HUES64 (cell line): Measurements from ENCODE around the gene SIRT5.
A peak's percentile ranks its signal among the peaks of the same experiment; 100 is the strongest.

ENCODE experiments used
- H3K27ac ChIP-seq: 2 replicates; pipeline ENCODE4 v1.7.0; 2013; ENCODE audit warnings: low read depth, low read length, inconsistent platforms
- H3K27me3 ChIP-seq: 2 replicates; pipeline ENCODE4 v1.6.1; 2013; ENCODE audit warnings: mild to moderate bottlenecking, low read length; ENCODE audit not compliant: insufficient read depth
- H3K36me3 ChIP-seq: 2 replicates; pipeline ENCODE4 v1.6.1; 2013; ENCODE audit warnings: mild to moderate bottlenecking, low read length; ENCODE audit not compliant: insufficient read depth
- H3K4me1 ChIP-seq: 2 replicates; pipeline ENCODE4 v1.6.1; 2013; ENCODE audit warnings: mild to moderate bottlenecking, low read length, moderate library complexity; ENCODE audit not compliant: insufficient read depth
- H3K4me3 ChIP-seq: 2 replicates; pipeline ENCODE4 v1.5.1; 2013; ENCODE audit warnings: mild to moderate bottlenecking, low read length, moderate library complexity
- H3K9ac ChIP-seq: 2 replicates; pipeline ENCODE4 v1.6.1; 2013; ENCODE audit warnings: mild to moderate bottlenecking, low read depth, low read length
- H3K9me3 ChIP-seq: 2 replicates; pipeline ENCODE4 v1.6.1; 2013; ENCODE audit warnings: low read depth, low read length; ENCODE audit not compliant: insufficient read depth
- WGBS: fragments of 150-250, 120-280 bp; methylation state at CpG from one replicate; pipeline ENCODE4 v1.1.7; 2013; ENCODE audit warnings: missing lambda C conversion rate; 5-methylcytosine and 5-hydroxymethylcytosine counted together

Gene SIRT5

GRCh38 chr6:13554929-13555333 lies 19.5 kb upstream of the SIRT5 start:
- no peaks in the 10 kb centered on the region for H3K36me3 ChIP-seq
- H3K27me3 ChIP-seq, result no peaks in the 10 kb centered on the region
- H3K9me3 ChIP-seq, result no peaks in the 10 kb centered on the region
- peaks cover 18% of the 10 kb centered on the region for H3K4me1 ChIP-seq
- 0 out of 2 replicates have a peak overlapping the region, but pooled peaks have one; percentile 4 for H3K9ac ChIP-seq
- H3K4me3 ChIP-seq, result no peak overlapping the region
- 12% methylated on average over 8 of the region's 8 CpGs for WGBS
- peak overlapping the region; percentile 45; the same call in 1 of the 2 replicates for H3K27ac ChIP-seq

GRCh38 chr6:13557841-13558240 lies 16.6 kb upstream of the SIRT5 start:
- Histone ChIP-seq H3K9me3 (no peaks in the 10 kb centered on the region), H3K9ac (no peak overlapping the region), H3K4me3 (no peak overlapping the region), H3K4me1 (peaks cover 18% of the 10 kb centered on the region), H3K36me3 (no peaks in the 10 kb centered on the region), H3K27me3 (no peaks in the 10 kb centered on the region), H3K27ac (no peak overlapping the region)

GRCh38 chr6:13558718-13559117 lies 15.7 kb upstream of the SIRT5 start:
- no peak overlapping the region for H3K27ac ChIP-seq
- 89% methylated on average over 4 of the region's 4 CpGs for WGBS
- no peaks in the 10 kb centered on the region for H3K9me3 ChIP-seq
- H3K9ac ChIP-seq, result no peak overlapping the region
- peaks cover 18% of the 10 kb centered on the region for H3K4me1 ChIP-seq
- no peaks in the 10 kb centered on the region for H3K36me3 ChIP-seq
- no peaks in the 10 kb centered on the region for H3K27me3 ChIP-seq
- H3K4me3 ChIP-seq, result no peak overlapping the region

GRCh38 chr6:13559251-13559650 lies 15.2 kb upstream of the SIRT5 start:
- Histone ChIP-seq H3K9ac (no peak overlapping the region), H3K27ac (no peak overlapping the region), H3K4me3 (no peak overlapping the region), H3K9me3 (no peaks in the 10 kb centered on the region), H3K36me3 (no peaks in the 10 kb centered on the region), H3K27me3 (no peaks in the 10 kb centered on the region), H3K4me1 (peaks cover 17% of the 10 kb centered on the region)
- WGBS, result 83% methylated on average over 3 of the region's 3 CpGs

- Histone ChIP-seq H3K9ac (no peak overlapping the region), H3K36me3 (no peaks in the 10 kb centered on the region), H3K4me1 (peaks cover 8% of the 10 kb centered on the region), H3K27me3 (no peaks in the 10 kb centered on the region), H3K27ac (no peak overlapping the region), H3K4me3 (no peak overlapping the region), H3K9me3 (no peaks in the 10 kb centered on the region)
- 95% methylated on average over 3 of the region's 4 CpGs for WGBS
These were observed 14.3 kb upstream of the SIRT5 start for GRCh38 chr6:13559968-13560650.

GRCh38 chr6:13560651-13561044 lies 13.8 kb upstream of the SIRT5 start:
- no peaks in the 10 kb centered on the region for H3K36me3 ChIP-seq
- H3K27ac ChIP-seq, result no peak overlapping the region
- peaks cover 3% of the 10 kb centered on the region; the same call in 1 of the 2 replicates for H3K4me1 ChIP-seq
- no peak overlapping the region for H3K4me3 ChIP-seq
- H3K9me3 ChIP-seq, result no peaks in the 10 kb centered on the region
- no peak overlapping the region for H3K9ac ChIP-seq
- no peaks in the 10 kb centered on the region for H3K27me3 ChIP-seq
- WGBS, result 88% methylated on average over 2 of the region's 2 CpGs

- Histone ChIP-seq H3K9me3 (no peaks in the 10 kb centered on the region), H3K9ac (no peak overlapping the region), H3K27ac (no peak overlapping the region), H3K36me3 (no peaks in the 10 kb centered on the region), H3K4me1 (no peaks in the 10 kb centered on the region; the same call in 1 of the 2 replicates), H3K4me3 (no peak overlapping the region), H3K27me3 (no peaks in the 10 kb centered on the region)
- 91% methylated on average over 10 of the region's 10 CpGs for WGBS
These were observed 12.7 kb upstream of the SIRT5 start for GRCh38 chr6:13561624-13562267.

- 100% methylated on average over 1 of the region's 1 CpG for WGBS
- Histone ChIP-seq H3K9ac (no peak overlapping the region), H3K36me3 (no peaks in the 10 kb centered on the region), H3K4me3 (no peak overlapping the region), H3K4me1 (no peaks in the 10 kb centered on the region; the same call in 1 of the 2 replicates), H3K27ac (no peak overlapping the region), H3K27me3 (no peaks in the 10 kb centered on the region), H3K9me3 (no peaks in the 10 kb centered on the region)
These were observed 11.4 kb upstream of the SIRT5 start for GRCh38 chr6:13563009-13563408.

GRCh38 chr6:13565921-13566320 lies 8.5 kb upstream of the SIRT5 start:
- 99% methylated on average over 3 of the region's 4 CpGs for WGBS
- no peak overlapping the region for H3K27ac ChIP-seq
- H3K27me3 ChIP-seq, result no peaks in the 10 kb centered on the region

GRCh38 chr6:13566500-13566899 lies 7.9 kb upstream of the SIRT5 start:
- WGBS, result 93% methylated on average over 3 of the region's 3 CpGs
- H3K4me1 ChIP-seq, result no peaks in the 10 kb centered on the region
- H3K27me3 ChIP-seq, result no peaks in the 10 kb centered on the region

More at GRCh38 chr6:13565921-13566320, 8.5 kb upstream of the SIRT5 start:
- H3K36me3 ChIP-seq, result no peaks in the 10 kb centered on the region
- H3K4me1 ChIP-seq, result no peaks in the 10 kb centered on the region; the same call in 1 of the 2 replicates
- H3K9ac ChIP-seq, result no peak overlapping the region
- H3K9me3 ChIP-seq, result no peaks in the 10 kb centered on the region
- no peak overlapping the region for H3K4me3 ChIP-seq

GRCh38 chr6:13568970-13569369 lies 5.4 kb upstream of the SIRT5 start:
- no peak overlapping the region for H3K27ac ChIP-seq
- 97% methylated on average over 4 of the region's 5 CpGs for WGBS
- H3K4me1 ChIP-seq, result peaks cover 7% of the 10 kb centered on the region
- no peaks in the 10 kb centered on the region for H3K36me3 ChIP-seq
- H3K4me3 ChIP-seq, result no peak overlapping the region
- no peaks in the 10 kb centered on the region for H3K9me3 ChIP-seq
- no peaks in the 10 kb centered on the region for H3K27me3 ChIP-seq
- H3K9ac ChIP-seq, result no peak overlapping the region

More at GRCh38 chr6:13566500-13566899, 7.9 kb upstream of the SIRT5 start:
- Histone ChIP-seq H3K27ac (no peak overlapping the region), H3K9ac (no peak overlapping the region), H3K4me3 (no peak overlapping the region), H3K9me3 (no peaks in the 10 kb centered on the region), H3K36me3 (no peaks in the 10 kb centered on the region)
